SK-N-DZ (cell line): ENCODE data around the gene WNK2. TPM values are rescaled to one million over a fixed set of nuclear protein-coding genes. Genes with fewer than 3 reads are reported as not detected.
A peak's percentile ranks its signal among the peaks of the same experiment; 100 is the strongest.
"Not testable (repeated sequence)": the region's sequence is repeated elsewhere in the genome, so short reads cannot be mapped to it uniquely, and the experiment has no call there.

Experiments used
- DNase-seq: peaks from one replicate; pipeline ENCODE4 v3.0.0-alpha.2; 2015; ENCODE audit warnings: low spot score
- polyA plus RNA-seq, 2 experiments: library from polyadenylated mRNA; depleted of rRNA; stranded (reverse); fragments of >200 nt; gene quantifications; 2 replicates each; pipeline ENCODE4 v1.2.3, GENCODE V29; 2014

WNK2 gene
- polyA plus RNA-seq (2014; cell fraction: cytosol; rRNA removed) = 13.0 and 30.9 TPM in 2 replicates
- polyA plus RNA-seq (2014; cell fraction: nucleus; rRNA removed) = 28.0 and 59.2 TPM in 2 replicates

DNA sequence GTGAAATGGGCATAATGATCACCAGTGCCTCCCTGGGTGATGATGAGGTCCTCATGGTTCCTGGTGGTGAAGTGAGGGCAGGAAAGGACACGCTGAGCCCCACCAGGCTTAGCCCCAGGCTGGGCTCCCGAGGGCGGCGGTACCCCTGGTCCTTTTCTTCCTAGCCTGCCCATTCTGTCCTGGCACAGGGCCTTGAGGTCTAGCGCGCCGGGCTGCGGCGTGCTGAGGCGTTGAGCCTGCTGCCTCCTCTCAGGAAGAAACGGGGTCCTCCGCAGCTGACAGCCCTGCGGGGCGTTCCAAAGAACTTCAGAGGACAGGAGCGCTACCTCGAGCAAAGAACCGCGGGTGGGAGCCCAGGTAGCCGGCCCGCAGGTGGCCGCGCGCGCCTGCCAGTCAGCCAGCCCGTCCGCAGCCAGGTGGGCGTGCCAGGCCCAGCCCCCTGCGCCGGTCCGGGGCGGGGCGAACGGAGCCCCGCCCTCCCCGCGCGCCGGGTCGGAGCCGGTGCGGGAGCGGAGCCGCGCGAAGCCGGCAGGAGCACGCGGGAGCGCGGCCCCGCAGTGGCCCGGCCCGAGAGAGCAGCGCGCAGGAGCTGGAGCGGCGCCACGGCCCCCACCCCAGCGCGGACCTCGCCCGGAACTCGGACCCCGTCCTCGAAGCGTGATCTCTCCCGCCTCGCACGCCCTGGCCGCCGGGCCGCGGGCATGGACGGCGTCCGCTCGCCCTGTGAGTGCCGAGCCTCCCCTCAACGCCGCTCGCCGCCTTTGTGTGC lies at the start of gene WNK2:
Gene WNK2, plus strand, starts transcription at position 477 of the 769 bp plus-strand sequence. CDS start 791 bp downstream, outside the sequence.
- no peak for DNase-seq

DNA sequence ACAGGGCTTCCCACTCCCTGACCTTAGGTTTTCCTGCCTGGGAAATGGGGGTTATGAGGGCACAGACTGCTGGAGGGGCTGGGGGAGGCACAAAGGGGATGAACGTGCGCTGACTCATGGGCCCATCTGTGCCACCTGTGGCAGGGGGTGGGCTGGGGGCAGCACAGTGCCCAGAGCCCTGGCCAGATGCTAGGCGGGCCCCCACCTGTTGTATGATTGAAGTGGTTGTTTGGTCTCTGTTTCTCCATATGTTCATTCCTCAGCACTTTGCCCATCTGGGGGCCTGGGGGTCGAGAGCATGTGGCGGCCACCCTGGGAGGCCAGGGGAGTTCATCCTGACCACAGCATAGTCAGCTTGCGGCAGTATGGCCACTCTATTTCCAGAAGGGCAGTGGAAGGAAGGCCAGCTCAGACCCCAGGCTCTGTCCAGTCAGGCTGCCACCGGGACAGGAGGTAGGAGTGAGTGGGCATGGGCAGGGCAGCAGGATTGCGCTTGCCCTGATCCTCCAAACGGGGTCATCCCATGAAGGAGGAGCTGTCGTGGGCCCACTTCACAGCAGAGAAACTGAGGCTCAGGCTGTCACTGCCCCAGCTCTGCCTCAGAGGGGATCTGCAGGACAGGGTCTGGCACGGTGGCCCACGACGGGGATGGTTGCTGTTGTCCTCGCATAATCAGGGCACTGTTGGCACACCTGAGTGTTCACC lies 49.0 kb upstream of the WNK2 start:
- no peak for DNase-seq

DNA sequence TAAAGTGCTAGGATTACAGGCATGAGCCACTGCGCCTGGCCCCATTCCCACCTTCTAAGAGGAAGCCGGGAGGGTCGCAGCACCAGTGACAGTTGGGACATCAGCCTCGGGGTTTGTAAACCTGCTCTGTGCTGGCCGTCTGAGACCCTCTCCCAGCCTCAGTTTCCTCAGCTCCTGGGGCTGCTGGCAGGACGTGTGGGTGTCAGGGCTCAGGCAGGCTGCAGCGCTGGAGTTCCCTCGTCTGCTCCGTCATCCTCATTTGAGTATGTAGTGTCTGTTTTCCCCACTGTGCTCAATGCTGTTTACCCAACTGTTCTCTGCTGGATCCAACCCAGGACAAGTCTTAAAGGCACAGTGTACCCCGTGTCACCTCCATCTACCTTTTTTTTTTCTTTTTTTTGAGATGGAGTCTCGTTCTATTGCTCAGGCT lies 47.9 kb upstream of the WNK2 start:
- DNase-seq = no peak

DNA sequence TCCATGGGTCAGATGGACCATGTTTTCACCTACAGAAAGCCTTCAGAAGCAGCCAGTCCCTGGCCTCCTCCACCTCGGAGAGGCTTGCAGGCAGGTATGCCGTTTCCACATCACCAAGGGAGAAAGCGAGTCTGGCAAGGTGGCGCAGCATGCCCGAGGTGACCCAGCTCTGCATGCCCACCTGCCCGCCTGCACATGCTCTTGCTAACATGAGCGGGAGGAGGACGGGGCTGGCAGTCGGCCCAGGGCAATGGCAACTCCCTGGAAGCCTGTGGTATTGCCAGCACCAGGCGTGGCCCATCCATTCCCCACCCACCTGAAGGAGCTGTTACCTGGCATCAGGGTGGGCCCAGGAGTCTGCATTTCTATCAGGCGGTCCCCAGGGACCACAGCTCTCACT lies 46.6 kb upstream of the WNK2 start:
- no peak for DNase-seq

DNA sequence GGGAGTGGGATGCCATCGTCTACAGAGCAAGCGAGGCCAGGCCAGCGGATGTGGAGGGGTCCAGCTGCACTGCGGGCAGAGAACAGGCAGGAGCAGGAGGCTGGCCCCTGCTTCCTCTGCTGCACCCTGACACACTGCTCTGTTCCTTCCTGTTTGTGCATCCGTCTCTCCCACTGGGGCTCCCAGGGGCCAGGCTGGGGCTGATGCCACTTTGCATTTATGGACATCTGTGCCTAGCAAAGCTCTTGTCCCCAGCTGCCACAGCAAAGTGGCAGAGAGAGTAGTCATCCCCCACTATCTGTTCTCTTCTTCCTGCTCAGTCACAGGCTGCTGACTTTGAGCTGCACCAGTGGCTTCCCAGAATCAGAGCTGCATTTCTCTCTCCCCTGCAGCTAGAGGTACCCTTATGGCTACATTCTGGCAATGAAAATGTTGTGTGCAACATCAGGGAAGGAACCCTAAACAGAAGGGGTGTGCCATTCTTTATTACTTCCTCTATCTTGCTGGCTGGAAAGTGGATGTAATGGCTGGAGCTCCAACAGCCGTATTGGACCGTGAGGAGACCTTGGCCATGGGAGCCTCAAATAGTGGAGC lies 45.7 kb upstream of the WNK2 start:
- DNase-seq = no peak

DNA sequence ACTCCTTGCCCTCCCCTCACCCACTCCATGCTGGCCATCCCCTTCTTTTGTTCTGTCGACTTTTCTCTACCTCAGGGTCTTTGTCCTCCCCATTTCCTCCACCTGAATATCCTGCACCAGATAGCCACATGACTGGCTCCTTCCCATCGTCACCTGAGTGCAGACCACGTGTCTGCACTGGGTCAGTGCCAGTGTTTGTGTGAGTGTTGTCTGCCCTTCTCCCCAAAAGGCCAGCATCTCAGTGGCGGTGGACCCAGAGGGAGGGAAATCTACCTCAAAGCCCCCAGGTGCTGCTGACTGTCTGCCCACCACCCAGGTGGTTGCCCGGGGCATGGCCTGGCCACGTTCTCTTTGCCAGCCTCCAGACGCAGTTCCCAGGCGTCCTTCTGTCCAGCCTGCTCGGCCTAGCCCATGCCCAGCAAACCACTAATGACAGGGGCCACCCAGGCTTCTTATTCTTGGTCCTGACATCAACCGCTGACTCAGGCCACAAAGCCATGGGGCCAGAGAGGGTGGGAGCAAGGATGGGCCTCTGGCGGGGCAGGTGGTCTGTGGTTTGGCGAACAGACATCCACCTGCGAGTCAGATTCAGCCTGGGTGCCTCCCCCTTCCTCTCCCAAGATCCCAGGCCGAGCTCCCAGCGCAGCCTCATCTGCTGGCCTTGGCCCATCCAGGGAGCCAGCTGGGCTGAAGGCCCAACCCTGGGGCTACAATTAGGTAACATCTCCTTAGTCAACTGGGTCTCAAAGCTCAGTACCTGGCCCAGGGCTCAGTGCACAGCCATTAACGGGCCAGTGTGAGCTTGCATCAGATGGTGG lies 44.4 kb upstream of the WNK2 start:
- DNase-seq = no peak

DNA sequence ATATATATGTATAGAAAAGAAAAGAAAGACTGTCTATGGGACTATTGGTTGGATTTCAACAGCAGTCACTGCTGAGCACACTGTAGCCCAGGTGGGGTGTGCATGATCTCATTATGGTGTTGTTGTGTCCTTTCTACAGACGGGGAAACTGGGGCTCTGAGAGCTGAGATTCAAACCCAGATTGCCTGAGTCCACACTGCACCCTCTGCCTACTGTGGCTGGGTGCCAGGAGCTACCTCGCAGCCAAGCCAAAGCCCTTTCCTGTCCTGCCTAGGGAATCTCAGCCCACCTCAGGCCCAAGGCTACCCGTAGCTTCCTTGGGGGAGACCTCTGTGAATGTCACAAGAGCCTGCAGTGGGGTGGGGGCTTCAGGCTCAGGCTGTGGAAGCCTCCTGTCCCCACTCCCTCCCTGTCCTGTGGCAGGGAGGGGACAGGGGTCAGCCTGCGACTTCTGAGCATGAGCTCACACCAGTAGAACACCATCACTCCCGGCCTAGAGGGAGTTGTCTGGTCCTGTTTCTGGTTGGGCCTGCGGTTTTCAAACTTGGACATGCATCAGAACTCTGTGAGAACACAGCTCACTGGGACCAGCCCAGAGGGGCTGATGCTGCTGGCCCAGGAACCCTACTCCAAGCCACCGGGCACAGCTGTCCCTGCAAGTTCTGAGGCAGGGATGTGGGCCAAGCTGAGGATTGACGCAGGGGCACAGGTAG lies 42.0 kb upstream of the WNK2 start:
- no peak for DNase-seq

DNA sequence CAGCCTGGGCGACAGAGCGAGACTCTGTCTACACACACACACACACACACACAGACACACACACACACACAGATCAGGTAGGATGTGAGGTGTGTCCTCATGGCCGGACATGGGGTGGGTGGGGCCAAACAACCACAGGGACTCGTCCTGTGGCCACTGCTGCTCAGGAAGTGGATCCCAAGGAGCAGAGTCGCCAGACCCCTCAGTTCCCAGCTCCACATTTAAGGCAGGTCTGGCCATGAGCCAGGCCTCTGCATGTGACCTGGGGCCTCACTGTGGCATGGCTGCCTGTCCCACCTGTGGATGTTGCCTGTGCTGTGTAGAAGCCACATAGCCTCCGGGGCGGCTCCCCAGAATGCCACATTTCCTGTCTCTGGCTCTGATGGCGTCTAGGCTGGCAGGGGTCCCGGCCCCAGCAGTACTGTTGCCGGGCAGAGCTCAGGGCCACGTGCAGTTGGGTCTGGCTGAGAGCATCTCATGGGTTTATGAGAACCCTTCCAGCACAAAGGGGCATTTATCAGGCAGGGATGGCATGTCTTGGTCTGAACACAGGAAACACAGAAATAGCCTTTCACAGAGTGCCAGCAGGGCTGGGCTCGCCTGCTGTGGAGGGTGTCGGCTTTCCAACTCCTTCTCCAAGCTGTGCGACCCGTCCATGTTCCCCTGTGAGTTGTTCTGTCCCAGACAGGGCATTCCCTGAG lies 40.0 kb upstream of the WNK2 start:
- DNase-seq = no peak

DNA sequence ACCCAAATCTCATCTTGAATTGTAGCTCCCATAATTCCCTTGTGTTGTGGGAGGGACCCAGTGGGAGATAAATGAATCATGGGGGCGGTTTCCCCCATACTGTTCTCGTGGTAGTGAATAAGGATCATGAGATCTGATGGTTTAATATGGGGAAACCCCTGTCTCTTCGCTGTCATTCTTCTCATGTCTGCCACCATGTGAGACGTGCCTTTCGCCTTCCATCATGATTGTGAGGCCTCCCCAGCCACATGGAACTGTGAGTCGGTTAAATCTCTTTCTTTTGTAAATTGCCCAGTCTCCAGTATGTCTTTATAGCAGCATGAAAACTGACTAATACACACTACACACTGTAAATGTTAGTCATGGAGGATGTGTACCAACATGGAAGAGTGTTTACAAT lies 37.2 kb upstream of the WNK2 start:
- DNase-seq = not testable (repeated sequence)

DNA sequence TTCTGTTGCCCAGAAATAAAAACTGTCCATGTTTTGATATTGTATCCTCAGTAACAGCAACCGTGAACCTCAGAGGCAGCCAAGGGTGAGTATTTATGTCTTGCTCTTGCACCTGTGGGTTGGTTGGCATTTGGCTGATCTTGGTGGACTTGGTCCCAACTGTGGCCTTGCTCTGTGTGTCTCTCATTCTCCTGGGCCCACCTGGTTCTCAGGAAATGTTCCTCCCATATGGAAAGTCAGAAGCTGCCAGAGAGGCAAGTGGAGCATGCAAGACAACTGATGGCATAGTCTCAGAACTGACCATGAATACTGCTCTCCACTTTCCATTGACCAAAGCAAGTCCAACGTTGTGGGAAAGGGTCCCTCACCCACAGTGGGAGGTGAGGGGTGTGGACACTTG lies 36.3 kb upstream of the WNK2 start:
- no peak for DNase-seq

DNA sequence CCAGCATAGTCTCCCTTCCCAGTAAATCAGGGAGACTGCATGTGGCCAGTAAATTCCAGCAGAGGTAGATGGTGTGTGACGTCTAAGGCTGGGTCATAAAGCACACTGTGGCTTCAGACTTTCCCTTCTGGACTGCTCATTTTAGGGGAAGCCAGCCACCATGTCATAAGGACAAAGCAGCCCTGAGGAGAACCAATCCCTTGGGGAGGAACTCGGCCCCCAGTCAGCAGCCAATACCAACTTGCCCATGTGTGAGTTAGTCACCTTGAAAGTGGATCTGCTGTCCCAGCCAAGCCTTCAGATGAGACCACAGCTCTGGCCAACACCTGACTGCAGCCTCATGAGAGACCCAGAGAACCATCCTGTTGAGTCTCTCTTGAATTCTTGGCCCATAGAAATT lies 35.2 kb upstream of the WNK2 start:
- no peak for DNase-seq

DNA sequence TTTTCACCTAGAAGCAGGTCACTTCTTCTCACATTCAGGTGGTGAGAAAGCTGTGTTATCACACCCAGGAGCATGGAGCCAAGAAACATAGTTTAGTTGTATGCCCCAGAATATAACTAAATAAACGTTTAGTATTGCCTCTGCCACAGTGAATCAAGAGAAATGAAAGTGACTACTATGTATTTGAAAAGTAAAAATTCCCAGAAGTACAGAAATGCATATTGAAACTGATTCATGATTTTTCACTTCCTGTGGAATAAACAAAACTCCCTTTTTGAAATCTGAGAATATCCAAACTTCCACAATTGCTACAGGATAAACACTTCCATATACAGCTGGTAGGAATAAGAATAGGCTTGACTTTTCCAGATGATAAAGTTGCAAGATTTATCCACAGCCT lies 34.6 kb upstream of the WNK2 start:
- DNase-seq = no peak

DNA sequence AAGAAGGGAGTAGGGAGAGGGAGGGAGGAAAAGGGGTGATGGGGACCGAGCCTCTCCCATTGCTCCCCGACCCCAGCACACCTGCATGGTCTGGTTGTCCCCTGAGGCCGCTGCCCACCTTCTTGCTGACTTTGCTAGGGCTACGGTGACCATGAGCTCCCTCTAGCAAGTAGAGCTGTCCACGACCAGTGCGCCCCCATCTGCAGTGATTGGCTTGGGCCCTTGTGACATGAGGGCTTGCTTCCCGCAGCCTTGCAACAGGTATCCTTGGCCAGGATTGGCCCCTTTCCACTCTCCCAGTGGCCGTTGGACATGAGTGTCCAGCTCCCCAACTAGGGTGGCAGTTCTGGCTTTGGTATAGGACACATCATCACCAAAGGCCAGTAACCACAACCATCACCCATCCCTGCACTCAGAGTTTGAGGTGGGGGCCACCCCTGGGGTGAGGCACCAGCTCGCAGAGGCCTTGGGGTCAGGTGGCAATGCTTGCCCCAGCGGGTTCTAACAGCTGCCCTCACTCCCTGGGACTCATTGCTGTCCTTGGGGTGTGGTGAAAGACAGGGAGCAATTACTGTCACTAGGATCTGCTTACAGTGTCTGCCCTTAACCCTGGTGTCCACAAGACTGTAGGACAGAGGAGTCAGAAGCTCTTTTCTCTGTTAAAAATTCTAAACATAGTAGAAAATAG lies 32.7 kb upstream of the WNK2 start:
- no peak for DNase-seq

DNA sequence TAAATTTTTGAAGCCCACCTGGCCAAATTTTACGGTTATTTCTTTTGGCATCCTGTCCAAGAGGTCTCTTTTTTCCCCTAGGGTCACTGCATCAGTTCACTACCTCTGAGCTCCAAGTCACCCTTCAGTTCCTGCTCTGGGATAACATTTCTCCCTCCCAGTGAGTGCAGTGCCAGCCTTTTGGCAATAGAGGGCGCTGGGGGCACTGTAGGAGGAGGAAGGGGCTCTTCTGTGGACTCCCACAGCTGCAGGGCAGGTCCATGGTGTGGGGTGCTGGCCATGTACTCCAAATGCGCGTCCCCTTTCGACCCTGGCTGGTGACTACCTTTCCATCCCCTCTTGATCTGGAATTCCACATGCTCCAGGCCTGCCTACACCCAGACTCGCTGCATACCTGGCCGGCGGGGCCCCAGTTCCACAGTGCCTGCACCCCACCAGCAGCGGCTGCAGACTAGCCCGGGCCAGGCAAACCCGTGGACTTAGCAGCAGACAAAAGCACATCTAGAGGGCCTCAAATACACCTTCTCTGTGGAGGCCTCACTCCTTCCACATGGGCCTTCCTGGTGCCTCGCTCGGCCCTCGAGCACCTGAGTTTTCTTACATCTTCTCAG lies 29.5 kb upstream of the WNK2 start:
- DNase-seq = peak; percentile 32

DNA sequence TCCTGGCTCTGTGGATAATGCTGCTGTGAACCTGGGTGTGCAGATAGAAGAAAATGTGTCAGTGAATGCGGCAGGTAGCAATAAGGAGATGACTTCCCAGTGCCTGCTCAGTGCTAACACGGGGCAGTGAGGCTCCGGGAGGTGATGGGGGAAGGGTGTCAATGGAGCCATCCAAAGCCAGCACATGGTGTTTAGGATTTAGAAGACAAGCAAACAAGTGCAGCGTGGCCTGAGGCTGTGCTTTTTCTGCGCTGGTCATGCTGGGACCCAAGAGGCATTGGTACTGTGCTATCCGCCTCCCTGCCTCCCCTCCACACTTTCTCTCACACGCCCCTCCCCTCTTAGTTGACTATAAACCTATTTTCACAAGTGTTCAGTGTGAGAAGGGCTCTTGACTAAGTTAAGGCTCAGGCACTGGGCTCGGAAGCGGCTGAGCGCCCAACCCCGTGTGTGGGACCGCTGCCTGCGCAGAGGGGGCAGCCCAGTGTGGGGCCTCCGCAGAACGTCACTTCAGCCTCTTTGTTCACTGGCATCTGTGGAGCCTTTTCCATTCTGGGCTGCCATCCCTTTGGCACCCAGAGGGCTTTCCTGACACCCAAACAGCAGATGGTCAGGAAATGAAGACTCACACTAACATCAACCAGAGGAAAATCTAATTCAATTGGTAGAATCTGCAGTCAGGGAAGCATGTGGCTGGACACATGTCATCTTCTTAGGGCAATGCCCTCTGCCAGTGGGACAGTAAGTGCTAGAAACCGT lies 28.0 kb upstream of the WNK2 start:
- DNase-seq = no peak

DNA sequence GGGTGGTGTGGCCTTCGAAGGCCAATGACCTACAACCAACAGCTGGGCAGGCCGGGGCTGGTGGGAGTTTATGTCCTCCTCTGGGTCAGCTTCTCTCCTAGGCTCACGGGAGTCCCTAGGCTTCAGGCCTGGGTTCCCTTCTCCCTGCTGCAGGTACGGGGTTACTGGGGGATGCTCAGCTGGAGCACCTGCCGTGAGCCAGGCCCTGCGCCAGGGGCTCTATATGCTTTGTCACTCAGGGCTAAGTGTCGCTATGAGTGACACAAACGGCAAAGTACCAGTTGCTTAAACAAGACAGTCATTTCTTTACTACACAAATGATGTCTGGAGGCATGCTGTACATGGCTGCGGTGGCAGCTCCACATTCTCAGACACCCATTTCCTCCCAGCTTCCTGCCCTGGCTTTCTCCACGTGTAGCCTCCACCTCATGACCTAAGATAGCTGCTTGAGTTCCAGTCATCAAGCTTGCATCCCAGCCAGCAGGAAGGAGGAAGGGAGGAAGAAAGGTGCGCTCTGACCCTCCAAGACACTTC lies 27.4 kb upstream of the WNK2 start:
- DNase-seq = no peak

DNA sequence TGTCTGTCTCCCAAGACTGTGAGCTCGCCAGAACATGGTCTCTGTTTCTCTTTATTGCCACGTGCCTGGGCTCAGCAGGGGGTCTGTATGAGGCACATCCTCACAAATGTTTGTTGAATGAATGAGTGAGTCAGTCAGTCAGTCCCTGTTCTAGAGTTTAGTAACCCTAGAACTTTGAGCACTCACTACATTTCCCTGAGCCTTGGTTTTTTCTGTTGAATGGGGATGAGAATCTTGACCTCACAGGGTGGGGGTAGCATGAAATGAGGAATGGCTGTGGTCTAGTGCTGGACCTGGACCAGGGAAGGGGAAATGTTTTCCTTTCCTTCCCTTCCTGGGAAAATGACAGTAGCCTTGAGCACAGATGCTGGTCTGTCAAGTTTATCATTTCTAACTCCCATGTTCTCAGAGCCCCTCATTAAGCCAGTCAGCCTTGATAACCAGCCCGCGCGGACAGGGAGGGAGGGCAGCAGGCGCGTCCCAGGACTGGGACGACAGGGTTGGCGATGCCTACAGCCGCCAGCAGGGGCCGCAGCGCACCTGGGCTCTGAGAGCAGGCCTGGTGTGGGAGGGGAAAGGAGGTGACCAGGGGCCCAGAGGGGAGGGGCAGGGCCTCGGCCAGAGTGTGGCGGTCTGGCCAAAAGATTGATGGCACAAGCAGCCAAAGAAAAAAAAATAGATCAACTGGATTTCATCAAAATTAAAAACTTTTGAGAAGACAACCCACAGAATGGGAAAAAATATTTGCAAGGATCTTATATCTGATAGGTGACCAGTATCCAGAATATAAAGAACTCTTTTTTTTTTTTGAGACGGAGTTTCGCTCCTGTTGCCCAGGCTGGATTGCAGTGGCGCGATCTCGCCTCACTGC lies 24.1 kb upstream of the WNK2 start:
- peak; percentile 75 for DNase-seq
